Liver (tissue), 3 donors: Measurements from ENCODE around the gene MYOF.

Experiments
- CTCF ChIP-seq: fragments of 150-350 bp; IDR thresholded peaks from 2 replicates; pipeline ENCODE4 v1.5.1; 2017; ENCODE audit warnings: improper control_type of control experiment, low read depth, low read length; ENCODE audit not compliant: missing input control
- EGR1 ChIP-seq, 2 donors: IDR thresholded peaks; 2 replicates each; pipeline ENCODE4 v1.6.1; 2016 to 2018; ENCODE audit warnings: antibody characterized with exemption in 2 of 2, low read depth in 2 of 2
- FOXA2 ChIP-seq: IDR thresholded peaks from 2 replicates; pipeline ENCODE4 v1.6.1; 2016; ENCODE audit warnings: antibody characterized with exemption
- RAD21 ChIP-seq, 2 donors: IDR thresholded peaks; 2 replicates each; pipeline ENCODE4 v1.6.1; 2016; ENCODE audit warnings: antibody characterized with exemption in 2 of 2, mild to moderate bottlenecking in 2 of 2
- RXRA ChIP-seq, 2 donors: IDR thresholded peaks; 2 replicates each; pipeline ENCODE4 v1.6.1; 2017 to 2018; ENCODE audit warnings: antibody characterized with exemption in 2 of 2, mild to moderate bottlenecking in 1 of 2
- TAF1 ChIP-seq: conservative IDR thresholded peaks from 2 replicates; pipeline ENCODE4 v1.6.1; 2016; ENCODE audit warnings: antibody characterized with exemption, mild to moderate bottlenecking
- TF ChIP-seq, protein P1 (sequence below): IDR thresholded peaks from 2 replicates; pipeline ENCODE4 v1.6.1; 2016; ENCODE audit warnings: antibody characterized with exemption
- TF ChIP-seq, protein P2 (sequence below): IDR thresholded peaks from 2 replicates; pipeline ENCODE4 v1.6.1; 2016; ENCODE audit warnings: antibody characterized with exemption, mild to moderate bottlenecking
- donor health status: healthy.
- donor health status: healthy.

- TF ChIP-seq CTCF, result no peak
- no peak for TF ChIP-seq RAD21 (IDR thresholded peaks at IDR 0.05)
- no peak for TF ChIP-seq FOXA2
- no peak for TF ChIP-seq EGR1 (IDR thresholded peaks at IDR 0.05; ENCODE audit: low read depth in 2 of 2)
- TF ChIP-seq, protein P1, sequence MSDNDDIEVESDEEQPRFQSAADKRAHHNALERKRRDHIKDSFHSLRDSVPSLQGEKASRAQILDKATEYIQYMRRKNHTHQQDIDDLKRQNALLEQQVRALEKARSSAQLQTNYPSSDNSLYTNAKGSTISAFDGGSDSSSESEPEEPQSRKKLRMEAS, result no peak
- TF ChIP-seq RXRA (IDR thresholded peaks at IDR 0.05), result no peak
- no peak for TF ChIP-seq TAF1
- TF ChIP-seq, protein P2, sequence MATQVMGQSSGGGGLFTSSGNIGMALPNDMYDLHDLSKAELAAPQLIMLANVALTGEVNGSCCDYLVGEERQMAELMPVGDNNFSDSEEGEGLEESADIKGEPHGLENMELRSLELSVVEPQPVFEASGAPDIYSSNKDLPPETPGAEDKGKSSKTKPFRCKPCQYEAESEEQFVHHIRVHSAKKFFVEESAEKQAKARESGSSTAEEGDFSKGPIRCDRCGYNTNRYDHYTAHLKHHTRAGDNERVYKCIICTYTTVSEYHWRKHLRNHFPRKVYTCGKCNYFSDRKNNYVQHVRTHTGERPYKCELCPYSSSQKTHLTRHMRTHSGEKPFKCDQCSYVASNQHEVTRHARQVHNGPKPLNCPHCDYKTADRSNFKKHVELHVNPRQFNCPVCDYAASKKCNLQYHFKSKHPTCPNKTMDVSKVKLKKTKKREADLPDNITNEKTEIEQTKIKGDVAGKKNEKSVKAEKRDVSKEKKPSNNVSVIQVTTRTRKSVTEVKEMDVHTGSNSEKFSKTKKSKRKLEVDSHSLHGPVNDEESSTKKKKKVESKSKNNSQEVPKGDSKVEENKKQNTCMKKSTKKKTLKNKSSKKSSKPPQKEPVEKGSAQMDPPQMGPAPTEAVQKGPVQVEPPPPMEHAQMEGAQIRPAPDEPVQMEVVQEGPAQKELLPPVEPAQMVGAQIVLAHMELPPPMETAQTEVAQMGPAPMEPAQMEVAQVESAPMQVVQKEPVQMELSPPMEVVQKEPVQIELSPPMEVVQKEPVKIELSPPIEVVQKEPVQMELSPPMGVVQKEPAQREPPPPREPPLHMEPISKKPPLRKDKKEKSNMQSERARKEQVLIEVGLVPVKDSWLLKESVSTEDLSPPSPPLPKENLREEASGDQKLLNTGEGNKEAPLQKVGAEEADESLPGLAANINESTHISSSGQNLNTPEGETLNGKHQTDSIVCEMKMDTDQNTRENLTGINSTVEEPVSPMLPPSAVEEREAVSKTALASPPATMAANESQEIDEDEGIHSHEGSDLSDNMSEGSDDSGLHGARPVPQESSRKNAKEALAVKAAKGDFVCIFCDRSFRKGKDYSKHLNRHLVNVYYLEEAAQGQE, result no peak
Measured at GRCh38 chr10:93403152-93404047, 78.7 kb downstream of the MYOF start.
